ENCODE data around the gene COPS8.

The COPS8 gene

GRCh38 chr2:237132799-237133198 lies 47.1 kb downstream of the COPS8 start:
- Histone ChIP-seq H3K9ac (ENCODE audit: low read length in 2 of 2) (no peak overlapping the region), H3K27ac (ENCODE audit: low read length) (peak overlapping the region; percentile 18)

GRCh38 chr2:237134321-237135230 lies 48.9 kb downstream of the COPS8 start:
- Histone ChIP-seq H3K4me1 (ENCODE audit: control insufficient read depth, insufficient read depth, low read length) (peaks cover 8% of the 10 kb centered on the region), H3K27ac (ENCODE audit: low read length) (no peak overlapping the region), H3K4me3 (ENCODE audit: low read length in 2 of 2) (no peak overlapping the region), H3K27me3 (ENCODE audit: control insufficient read depth in 1 of 2, insufficient read depth in 2 of 2, low read length in 2 of 2) (no peaks in the 10 kb centered on the region), H3K36me3 (ENCODE audit: control insufficient read depth in 2 of 2, insufficient read depth in 2 of 2, low read length in 2 of 2) (no peaks in the 10 kb centered on the region), H3K9me3 (ENCODE audit: control insufficient read depth in 2 of 2, low read length in 2 of 2) (no peaks in the 10 kb centered on the region), H3K9ac (ENCODE audit: low read length in 2 of 2) (no peak overlapping the region)

More at GRCh38 chr2:237132799-237133198, 47.1 kb downstream of the COPS8 start:
- no peaks in the 10 kb centered on the region for H3K27me3 ChIP-seq (ENCODE audit: control insufficient read depth in 1 of 2, insufficient read depth in 2 of 2, low read length in 2 of 2)
- peaks cover 26% of the 10 kb centered on the region for H3K4me1 ChIP-seq (ENCODE audit: control insufficient read depth, insufficient read depth, low read length)
- no peaks in the 10 kb centered on the region for H3K36me3 ChIP-seq (ENCODE audit: control insufficient read depth in 2 of 2, insufficient read depth in 2 of 2, low read length in 2 of 2)
- H3K4me3 ChIP-seq (ENCODE audit: low read length in 2 of 2), result no peak overlapping the region
- no peaks in the 10 kb centered on the region for H3K9me3 ChIP-seq (ENCODE audit: control insufficient read depth in 2 of 2, low read length in 2 of 2)

DNA sequence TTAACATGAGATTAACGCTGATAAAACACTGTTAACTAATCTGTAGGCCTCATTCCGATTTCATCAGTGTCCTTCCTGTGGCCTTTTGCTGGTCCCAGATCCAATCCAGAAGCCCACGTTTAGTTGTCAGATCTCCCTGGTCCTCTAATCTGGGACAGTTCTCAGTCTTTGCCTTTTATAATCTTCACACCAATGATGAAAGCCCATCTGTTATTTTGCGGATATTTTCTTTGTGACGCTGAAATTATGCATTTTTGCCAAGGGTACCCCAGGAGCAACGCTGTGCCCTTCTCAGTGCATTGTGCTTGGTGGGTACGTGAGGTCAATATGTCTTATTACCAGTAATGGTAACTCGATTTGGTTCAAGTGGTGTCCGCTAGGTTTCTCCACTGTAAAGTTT lies 51.1 kb downstream of the COPS8 start:
- H3K36me3 ChIP-seq (ENCODE audit: control insufficient read depth in 2 of 2, insufficient read depth in 2 of 2, low read length in 2 of 2), result no peaks in the 10 kb centered on the region
- no peak overlapping the region for H3K4me3 ChIP-seq (ENCODE audit: low read length in 2 of 2)
- no peak overlapping the region for H3K27ac ChIP-seq (ENCODE audit: low read length)
- H3K9me3 ChIP-seq (ENCODE audit: control insufficient read depth in 2 of 2, low read length in 2 of 2), result no peaks in the 10 kb centered on the region
- H3K9ac ChIP-seq (ENCODE audit: low read length in 2 of 2), result no peak overlapping the region
- H3K27me3 ChIP-seq (ENCODE audit: control insufficient read depth in 1 of 2, insufficient read depth in 2 of 2, low read length in 2 of 2), result no peaks in the 10 kb centered on the region
- peaks cover 7% of the 10 kb centered on the region for H3K4me1 ChIP-seq (ENCODE audit: control insufficient read depth, insufficient read depth, low read length)

GRCh38 chr2:237137626-237138323 lies 52.1 kb downstream of the COPS8 start:
- Histone ChIP-seq H3K4me1 (ENCODE audit: control insufficient read depth, insufficient read depth, low read length) (peaks cover 4% of the 10 kb centered on the region), H3K9ac (ENCODE audit: low read length in 2 of 2) (no peak overlapping the region), H3K27ac (ENCODE audit: low read length) (no peak overlapping the region), H3K4me3 (ENCODE audit: low read length in 2 of 2) (no peak overlapping the region), H3K9me3 (ENCODE audit: control insufficient read depth in 2 of 2, low read length in 2 of 2) (no peaks in the 10 kb centered on the region), H3K27me3 (ENCODE audit: control insufficient read depth in 1 of 2, insufficient read depth in 2 of 2, low read length in 2 of 2) (no peaks in the 10 kb centered on the region), H3K36me3 (ENCODE audit: control insufficient read depth in 2 of 2, insufficient read depth in 2 of 2, low read length in 2 of 2) (no peaks in the 10 kb centered on the region)

DNA sequence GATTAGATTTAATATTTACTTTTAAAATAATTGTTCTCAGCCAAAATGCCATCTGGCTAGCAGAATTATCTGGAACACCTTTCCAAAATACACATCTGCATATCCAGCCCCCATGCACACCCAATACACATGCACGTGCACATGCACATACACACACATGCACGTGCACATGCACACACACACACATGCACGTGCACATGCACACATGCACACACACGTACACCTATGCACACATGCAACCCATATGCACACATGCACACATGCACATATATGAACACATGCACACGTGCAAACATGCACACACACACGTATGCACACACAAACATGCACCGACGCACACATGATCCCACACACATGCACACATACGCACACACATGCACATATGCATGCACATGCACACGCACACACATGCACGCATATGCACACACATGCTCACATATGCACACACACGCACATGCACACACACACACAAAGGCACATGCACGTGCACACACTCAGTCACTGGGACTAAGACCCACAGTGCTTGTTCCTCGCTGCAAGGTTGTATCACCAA lies 53.5 kb downstream of the COPS8 start:
- Histone ChIP-seq H3K9ac (ENCODE audit: low read length in 2 of 2) (no peak overlapping the region), H3K9me3 (ENCODE audit: control insufficient read depth in 2 of 2, low read length in 2 of 2) (no peaks in the 10 kb centered on the region), H3K36me3 (ENCODE audit: control insufficient read depth in 2 of 2, insufficient read depth in 2 of 2, low read length in 2 of 2) (no peaks in the 10 kb centered on the region), H3K27ac (ENCODE audit: low read length) (no peak overlapping the region), H3K4me1 (ENCODE audit: control insufficient read depth, insufficient read depth, low read length) (peaks cover 9% of the 10 kb centered on the region), H3K27me3 (ENCODE audit: control insufficient read depth in 1 of 2, insufficient read depth in 2 of 2, low read length in 2 of 2) (no peaks in the 10 kb centered on the region), H3K4me3 (ENCODE audit: low read length in 2 of 2) (no peak overlapping the region)

DNA sequence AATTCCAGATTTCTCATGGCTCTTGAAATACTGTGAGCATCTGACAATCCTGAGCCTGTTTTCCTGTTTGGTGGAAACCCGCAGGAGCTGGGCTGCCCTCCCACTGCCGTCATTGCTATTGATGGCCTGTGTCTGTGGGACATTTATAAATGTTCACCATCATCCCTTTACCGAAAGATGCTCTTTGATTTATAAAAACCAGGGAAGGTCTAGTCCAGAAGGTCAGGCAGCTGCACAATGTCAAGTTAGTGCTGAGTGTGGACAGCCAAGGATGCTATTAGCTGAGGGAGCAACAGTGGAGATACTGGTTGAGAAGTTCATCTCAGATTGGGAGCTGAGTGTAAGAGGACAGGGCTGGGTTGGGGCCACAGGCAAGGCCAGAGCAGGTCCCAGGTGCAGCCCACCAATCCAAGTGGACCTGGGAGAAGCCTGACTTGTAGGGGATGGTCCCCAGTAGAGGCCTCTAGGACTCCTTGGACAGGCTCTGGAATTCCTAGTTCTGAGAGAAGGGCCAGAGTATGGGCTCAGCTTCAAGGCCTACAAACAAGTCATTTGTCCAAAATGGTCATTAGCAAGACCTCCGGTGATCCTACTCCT lies 55.1 kb downstream of the COPS8 start:
- Histone ChIP-seq H3K27me3 (ENCODE audit: control insufficient read depth in 1 of 2, insufficient read depth in 2 of 2, low read length in 2 of 2) (no peaks in the 10 kb centered on the region), H3K36me3 (ENCODE audit: control insufficient read depth in 2 of 2, insufficient read depth in 2 of 2, low read length in 2 of 2) (no peaks in the 10 kb centered on the region), H3K4me3 (ENCODE audit: low read length in 2 of 2) (no peak overlapping the region), H3K9ac (ENCODE audit: low read length in 2 of 2) (no peak overlapping the region), H3K4me1 (ENCODE audit: control insufficient read depth, insufficient read depth, low read length) (peaks cover 8% of the 10 kb centered on the region), H3K27ac (ENCODE audit: low read length) (peak overlapping the region; percentile 31), H3K9me3 (ENCODE audit: control insufficient read depth in 2 of 2, low read length in 2 of 2) (peaks cover 0 to under 1% of the 10 kb centered on the region in 2 donors)

- H3K4me3 ChIP-seq (ENCODE audit: low read length in 2 of 2), result no peak overlapping the region
- peak overlapping the region; percentile 31 for H3K27ac ChIP-seq (ENCODE audit: low read length)
- H3K9ac ChIP-seq (ENCODE audit: low read length in 2 of 2), result no peak overlapping the region
- peaks cover 8% of the 10 kb centered on the region for H3K4me1 ChIP-seq (ENCODE audit: control insufficient read depth, insufficient read depth, low read length)
- no peaks in the 10 kb centered on the region for H3K36me3 ChIP-seq (ENCODE audit: control insufficient read depth in 2 of 2, insufficient read depth in 2 of 2, low read length in 2 of 2)
- peaks cover 0 to 2% of the 10 kb centered on the region in 2 donors for H3K9me3 ChIP-seq (ENCODE audit: control insufficient read depth in 2 of 2, low read length in 2 of 2)
- H3K27me3 ChIP-seq (ENCODE audit: control insufficient read depth in 1 of 2, insufficient read depth in 2 of 2, low read length in 2 of 2), result no peaks in the 10 kb centered on the region
These were observed 55.9 kb downstream of the COPS8 start for GRCh38 chr2:237141571-237142051.

DNA sequence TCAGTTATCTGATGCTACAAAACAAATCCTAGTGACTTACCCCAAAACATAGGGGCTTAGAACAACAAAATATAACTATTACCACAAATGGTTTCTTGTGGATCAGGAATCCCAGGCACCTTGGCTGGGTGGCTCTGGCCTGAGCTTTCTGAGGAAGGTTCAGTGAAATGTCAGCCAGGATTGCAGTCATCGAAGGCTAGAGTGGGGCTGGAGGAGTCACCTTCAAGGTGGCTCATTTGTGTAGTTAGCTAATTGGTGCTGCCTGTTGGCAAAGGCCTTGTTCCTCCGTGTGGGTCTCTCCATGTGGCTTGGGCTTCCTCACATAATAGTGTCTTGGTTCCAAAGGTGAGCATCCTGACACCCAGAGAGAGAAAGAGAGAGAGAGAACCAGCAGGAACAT lies 57.4 kb downstream of the COPS8 start:
- H3K27me3 ChIP-seq (ENCODE audit: control insufficient read depth in 1 of 2, insufficient read depth in 2 of 2, low read length in 2 of 2), result no peaks in the 10 kb centered on the region
- H3K4me1 ChIP-seq (ENCODE audit: control insufficient read depth, insufficient read depth, low read length), result peaks cover 8% of the 10 kb centered on the region
- peaks cover 7 to 9% of the 10 kb centered on the region in 2 donors for H3K9me3 ChIP-seq (ENCODE audit: control insufficient read depth in 2 of 2, low read length in 2 of 2)
- H3K4me3 ChIP-seq (ENCODE audit: low read length in 2 of 2), result no peak overlapping the region
- H3K9ac ChIP-seq (ENCODE audit: low read length in 2 of 2), result no peak overlapping the region
- H3K36me3 ChIP-seq (ENCODE audit: control insufficient read depth in 2 of 2, insufficient read depth in 2 of 2, low read length in 2 of 2), result no peaks in the 10 kb centered on the region
- H3K27ac ChIP-seq (ENCODE audit: low read length), result no peak overlapping the region

- Histone ChIP-seq H3K27ac (ENCODE audit: low read length) (peak overlapping the region; percentile 37), H3K9ac (ENCODE audit: low read length in 2 of 2) (no peak overlapping the region)
These were observed 58.2 kb downstream of the COPS8 start for GRCh38 chr2:237143676-237144440.

DNA sequence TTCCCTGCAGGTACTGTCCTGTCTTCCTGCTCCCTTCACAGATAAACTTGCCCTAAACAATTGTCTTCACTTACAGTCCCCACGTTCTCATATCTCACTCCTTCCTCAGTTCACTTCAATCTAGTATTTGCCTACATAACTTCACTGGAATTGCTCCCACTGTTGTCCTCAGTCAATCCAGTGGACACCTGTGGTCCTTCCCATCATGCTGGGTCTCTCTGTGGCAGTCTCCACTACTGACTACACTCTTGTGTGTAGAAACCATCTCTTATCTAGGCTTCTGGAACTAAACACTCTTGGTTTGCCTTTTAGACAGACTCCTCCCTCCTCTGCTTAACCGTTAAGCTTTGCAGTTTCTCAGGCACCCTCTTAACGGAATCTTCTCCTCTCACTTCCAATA lies 58.8 kb downstream of the COPS8 start:
- H3K27me3 ChIP-seq (ENCODE audit: control insufficient read depth in 1 of 2, insufficient read depth in 2 of 2, low read length in 2 of 2), result no peaks in the 10 kb centered on the region
- H3K27ac ChIP-seq (ENCODE audit: low read length), result no peak overlapping the region
- no peak overlapping the region for H3K9ac ChIP-seq (ENCODE audit: low read length in 2 of 2)

More at GRCh38 chr2:237143676-237144440, 58.2 kb downstream of the COPS8 start:
- H3K36me3 ChIP-seq (ENCODE audit: control insufficient read depth in 2 of 2, insufficient read depth in 2 of 2, low read length in 2 of 2), result no peaks in the 10 kb centered on the region
- peaks cover 8% of the 10 kb centered on the region for H3K4me1 ChIP-seq (ENCODE audit: control insufficient read depth, insufficient read depth, low read length)
- no peaks in the 10 kb centered on the region for H3K27me3 ChIP-seq (ENCODE audit: control insufficient read depth in 1 of 2, insufficient read depth in 2 of 2, low read length in 2 of 2)
- H3K4me3 ChIP-seq (ENCODE audit: low read length in 2 of 2), result no peak overlapping the region
- peaks cover 7 to 13% of the 10 kb centered on the region in 2 donors for H3K9me3 ChIP-seq (ENCODE audit: control insufficient read depth in 2 of 2, low read length in 2 of 2)

More for the DNA sequence above, 58.8 kb downstream of the COPS8 start:
- no peak overlapping the region for H3K4me3 ChIP-seq (ENCODE audit: low read length in 2 of 2)
- H3K4me1 ChIP-seq (ENCODE audit: control insufficient read depth, insufficient read depth, low read length), result peaks cover 13% of the 10 kb centered on the region
- peaks cover 7 to 13% of the 10 kb centered on the region in 2 donors for H3K9me3 ChIP-seq (ENCODE audit: control insufficient read depth in 2 of 2, low read length in 2 of 2)
- no peaks in the 10 kb centered on the region for H3K36me3 ChIP-seq (ENCODE audit: control insufficient read depth in 2 of 2, insufficient read depth in 2 of 2, low read length in 2 of 2)

Measured in stomach smooth muscle (tissue), 2 donors.